GM11168 (cell line): Measurements from ENCODE around the gene PIK3C2G.
"Not testable (repeated sequence)": the region's sequence is repeated elsewhere in the genome, so short reads cannot be mapped to it uniquely, and the experiment has no call there.

Experiments used
- in situ Hi-C: fragments of 300-500 bp; cut with MboI; formaldehyde crosslinking; loops from one replicate; pipeline ENCODE4 v1.12.0; 2022; ENCODE audit warnings: low sequenced_read_pairs; ENCODE audit not compliant: unreplicated experiment

Gene PIK3C2G, protein sequence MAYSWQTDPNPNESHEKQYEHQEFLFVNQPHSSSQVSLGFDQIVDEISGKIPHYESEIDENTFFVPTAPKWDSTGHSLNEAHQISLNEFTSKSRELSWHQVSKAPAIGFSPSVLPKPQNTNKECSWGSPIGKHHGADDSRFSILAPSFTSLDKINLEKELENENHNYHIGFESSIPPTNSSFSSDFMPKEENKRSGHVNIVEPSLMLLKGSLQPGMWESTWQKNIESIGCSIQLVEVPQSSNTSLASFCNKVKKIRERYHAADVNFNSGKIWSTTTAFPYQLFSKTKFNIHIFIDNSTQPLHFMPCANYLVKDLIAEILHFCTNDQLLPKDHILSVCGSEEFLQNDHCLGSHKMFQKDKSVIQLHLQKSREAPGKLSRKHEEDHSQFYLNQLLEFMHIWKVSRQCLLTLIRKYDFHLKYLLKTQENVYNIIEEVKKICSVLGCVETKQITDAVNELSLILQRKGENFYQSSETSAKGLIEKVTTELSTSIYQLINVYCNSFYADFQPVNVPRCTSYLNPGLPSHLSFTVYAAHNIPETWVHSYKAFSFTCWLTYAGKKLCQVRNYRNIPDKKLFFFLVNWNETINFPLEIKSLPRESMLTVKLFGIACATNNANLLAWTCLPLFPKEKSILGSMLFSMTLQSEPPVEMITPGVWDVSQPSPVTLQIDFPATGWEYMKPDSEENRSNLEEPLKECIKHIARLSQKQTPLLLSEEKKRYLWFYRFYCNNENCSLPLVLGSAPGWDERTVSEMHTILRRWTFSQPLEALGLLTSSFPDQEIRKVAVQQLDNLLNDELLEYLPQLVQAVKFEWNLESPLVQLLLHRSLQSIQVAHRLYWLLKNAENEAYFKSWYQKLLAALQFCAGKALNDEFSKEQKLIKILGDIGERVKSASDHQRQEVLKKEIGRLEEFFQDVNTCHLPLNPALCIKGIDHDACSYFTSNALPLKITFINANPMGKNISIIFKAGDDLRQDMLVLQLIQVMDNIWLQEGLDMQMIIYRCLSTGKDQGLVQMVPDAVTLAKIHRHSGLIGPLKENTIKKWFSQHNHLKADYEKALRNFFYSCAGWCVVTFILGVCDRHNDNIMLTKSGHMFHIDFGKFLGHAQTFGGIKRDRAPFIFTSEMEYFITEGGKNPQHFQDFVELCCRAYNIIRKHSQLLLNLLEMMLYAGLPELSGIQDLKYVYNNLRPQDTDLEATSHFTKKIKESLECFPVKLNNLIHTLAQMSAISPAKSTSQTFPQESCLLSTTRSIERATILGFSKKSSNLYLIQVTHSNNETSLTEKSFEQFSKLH (N-terminal part only)

GRCh38 chr12:18261273-18261672 is at the start of gene PIK3C2G:
TSS of gene PIK3C2G (plus strand) at chr12:18261518. CDS start at chr12:18282082, 20,564 bp downstream.
- in situ Hi-C loops, result no loop called here

DNA sequence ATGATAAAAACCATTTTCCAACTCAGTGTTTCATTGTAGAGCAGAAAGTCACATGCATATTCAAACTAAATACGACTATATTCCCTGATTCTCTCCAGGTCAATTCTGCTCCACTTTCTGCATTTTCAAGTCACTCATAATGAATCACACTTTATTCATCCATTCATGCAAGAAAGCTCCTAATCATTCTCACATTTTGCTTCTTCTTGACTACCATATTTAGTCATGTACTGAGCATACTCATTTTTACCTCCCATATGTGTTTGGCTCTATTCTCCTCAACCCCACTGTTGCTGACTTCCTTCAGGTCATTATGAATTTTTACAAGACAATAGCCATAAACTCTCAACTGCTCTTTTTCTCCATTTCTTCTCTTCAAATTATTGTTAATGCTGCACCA is 43.4 kb upstream of the PIK3C2G start:
- in situ Hi-C loops, result no loop called here

- in situ Hi-C loops, result no loop called here
Observed at GRCh38 chr12:18221726-18222125, 39.6 kb upstream of the PIK3C2G start.

DNA sequence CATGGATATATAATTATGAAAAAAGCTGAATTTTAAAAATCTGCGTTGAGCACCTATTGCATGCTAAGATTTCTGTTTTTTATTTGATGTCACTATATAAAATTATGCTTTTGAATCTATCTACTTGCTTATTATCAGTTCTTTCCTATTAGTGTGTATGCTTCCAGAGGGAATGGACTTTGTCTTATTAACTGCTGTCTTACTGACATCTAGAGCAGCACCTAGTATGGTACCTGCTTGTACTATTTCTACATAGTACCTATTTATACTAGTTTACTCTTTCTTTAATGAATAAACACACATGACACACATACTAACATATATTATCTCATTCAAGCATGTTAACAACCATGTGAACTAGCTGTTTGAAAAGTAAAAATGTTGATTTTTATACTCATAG is 38.6 kb upstream of the PIK3C2G start:
- in situ Hi-C loops, result no loop called here

DNA sequence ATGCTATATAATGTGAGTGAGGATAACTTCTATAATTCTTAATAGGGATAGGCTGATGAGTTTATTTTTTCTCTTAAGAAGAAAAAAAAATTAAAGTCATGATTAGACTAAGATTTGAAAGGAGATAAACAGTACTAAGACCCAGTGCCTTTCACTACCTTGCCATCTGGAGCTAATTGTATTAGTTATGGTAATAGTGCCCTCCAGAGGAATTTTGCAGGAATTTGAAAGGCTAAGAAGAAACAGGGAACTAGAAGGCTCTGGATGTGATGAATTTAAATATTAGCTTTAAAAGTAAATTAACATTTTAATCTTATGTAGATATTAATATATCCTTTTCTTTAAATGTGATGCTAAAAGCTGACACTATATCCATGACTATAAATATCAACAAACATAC is 36.6 kb upstream of the PIK3C2G start:
- in situ Hi-C loops, result no loop called here

GRCh38 chr12:18239526-18239925 is 21.8 kb upstream of the PIK3C2G start:
- in situ Hi-C loops, result no loop called here

- in situ Hi-C loops, result no loop called here
Observed at GRCh38 chr12:18242380-18243089, 18.8 kb upstream of the PIK3C2G start.

GRCh38 chr12:18243238-18243637 is 18.1 kb upstream of the PIK3C2G start:
- in situ Hi-C loops, result no loop called here

DNA sequence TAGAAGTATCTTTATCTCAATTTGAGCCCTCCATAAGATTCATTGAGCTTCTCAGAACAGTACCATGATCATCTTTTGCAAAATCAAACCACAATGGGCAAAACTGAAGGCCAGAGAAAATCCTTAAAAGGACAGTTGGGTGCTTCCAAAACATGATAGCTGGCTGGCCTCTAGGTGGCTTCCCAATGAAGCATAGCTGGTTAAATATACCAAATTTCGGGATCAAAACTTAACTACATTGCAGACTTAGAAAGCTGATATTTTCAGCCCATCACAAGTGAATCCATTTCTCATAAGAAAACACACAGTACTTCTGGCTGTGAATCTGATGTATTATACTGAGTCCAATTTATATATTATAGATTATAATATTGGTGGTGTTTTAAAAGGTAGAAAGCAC is 15.3 kb upstream of the PIK3C2G start:
- in situ Hi-C loops, result no loop called here

- in situ Hi-C loops, result no loop called here
Observed at GRCh38 chr12:18250313-18250916, 10.9 kb upstream of the PIK3C2G start.

- in situ Hi-C loops, result no loop called here
Observed at GRCh38 chr12:18254081-18254480, 7.2 kb upstream of the PIK3C2G start.

GRCh38 chr12:18255004-18255403 is 6.3 kb upstream of the PIK3C2G start:
- in situ Hi-C loops, result not testable (repeated sequence)

- in situ Hi-C loops, result no loop called here
Observed at GRCh38 chr12:18257251-18257650, 4.1 kb upstream of the PIK3C2G start.

GRCh38 chr12:18258929-18259328 is 2.4 kb upstream of the PIK3C2G start:
- in situ Hi-C loops, result no loop called here

GRCh38 chr12:18259906-18260682 is 1.2 kb upstream of the PIK3C2G start:
- in situ Hi-C loops, result no loop called here

- in situ Hi-C loops, result no loop called here
Observed at GRCh38 chr12:18261906-18262305, 588 bp downstream of the PIK3C2G start.

- in situ Hi-C loops, result no loop called here
Observed at GRCh38 chr12:18262514-18262913, 1.2 kb downstream of the PIK3C2G start.

DNA sequence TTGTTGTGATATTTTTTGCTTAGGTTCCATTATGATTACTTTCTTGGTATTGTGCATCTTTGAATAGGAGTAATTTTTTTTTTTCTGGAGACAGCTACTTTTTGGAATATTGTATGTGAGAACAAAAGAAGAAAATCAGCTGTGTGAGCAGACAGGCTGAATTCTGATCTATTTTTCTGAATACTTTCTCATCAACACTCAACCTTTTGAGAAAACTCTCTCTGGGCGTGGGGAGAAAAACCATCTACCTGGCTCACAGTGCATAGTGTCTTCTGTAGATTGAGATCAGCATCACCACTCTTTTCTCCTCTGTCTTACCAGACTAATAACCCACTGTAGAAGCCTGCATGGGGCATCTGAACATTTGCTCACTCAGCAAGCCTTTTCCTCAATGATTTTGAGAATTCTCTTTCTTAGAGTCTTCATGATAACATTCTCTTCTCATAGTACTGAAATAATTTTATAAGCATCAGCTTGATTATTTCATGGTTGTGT is 3.3 kb downstream of the PIK3C2G start:
- in situ Hi-C loops, result no loop called here
